Omental fat pad (tissue), 4 donors: Measurements from ENCODE around the gene PKP4. TPM values are rescaled to one million over a fixed set of nuclear protein-coding genes. Genes with fewer than 3 reads are reported as not detected.

Experiments used
- ATAC-seq: fragments of 150-250 bp; one replicate; pipeline ENCODE4 v1.9.1; 2016; ENCODE audit warnings: mild to moderate bottlenecking, moderate library complexity; ENCODE audit not compliant: low FRiP score
- DNase-seq: peaks from one replicate; pipeline ENCODE4 v3.0.0-alpha.2; 2019; ENCODE audit warnings: low spot score
- CTCF ChIP-seq, 3 donors: fragments of 450-650 bp; IDR thresholded peaks; one replicate each; pipeline ENCODE4 v1.5.1; 2016 to 2017; ENCODE audit warnings: antibody characterized with exemption in 3 of 3, mild to moderate bottlenecking in 3 of 3, moderate library complexity in 2 of 3
- total RNA-seq, 4 donors: library from RNA; depleted of rRNA; stranded (reverse); fragments of >200 nt; gene quantifications; one replicate each; pipeline ENCODE4 v1.1.0, GENCODE V29; 2016

Gene PKP4
- total RNA-seq, 4 donors from 2014 or later: 25.8 to 96.9 (median 56.2) TPM

- DNase-seq: no peak
- no peak for ATAC-seq
- TF ChIP-seq CTCF (IDR thresholded peaks at IDR 0.05): no peak
These were observed 85.8 kb downstream of the PKP4 start for GRCh38 chr2:158542577-158542976.

- ATAC-seq (no peak), DNase-seq (no peak)
- no peak for TF ChIP-seq CTCF (IDR thresholded peaks at IDR 0.05)
These were observed 87.2 kb downstream of the PKP4 start for GRCh38 chr2:158543957-158544356.

GRCh38 chr2:158544998-158545397 lies 88.2 kb downstream of the PKP4 start:
- ATAC-seq: no peak
- no peak for TF ChIP-seq CTCF (IDR thresholded peaks at IDR 0.05)
- DNase-seq: no peak

GRCh38 chr2:158546412-158547144 lies 89.8 kb downstream of the PKP4 start:
- ATAC-seq (no peak), DNase-seq (no peak)

GRCh38 chr2:158553257-158553656 lies 96.5 kb downstream of the PKP4 start:
- no peak for TF ChIP-seq CTCF (IDR thresholded peaks at IDR 0.05)
- ATAC-seq: no peak
- no peak for DNase-seq

More at GRCh38 chr2:158546412-158547144, 89.8 kb downstream of the PKP4 start:
- TF ChIP-seq CTCF (IDR thresholded peaks at IDR 0.05): no peak

GRCh38 chr2:158554996-158555395 lies 98.2 kb downstream of the PKP4 start:
- ATAC-seq: no peak
- no peak for TF ChIP-seq CTCF (IDR thresholded peaks at IDR 0.05)
- DNase-seq: no peak

GRCh38 chr2:158556124-158556523 lies 99.4 kb downstream of the PKP4 start:
- TF ChIP-seq CTCF (IDR thresholded peaks at IDR 0.05): no peak
- DNase-seq (no peak), ATAC-seq (no peak)
